ENCODE data around the gene DCST1. TPM values are rescaled to one million over a fixed set of nuclear protein-coding genes. Genes with fewer than 3 reads are reported as not detected.

Gene DCST1
- total RNA-seq, 1 experiment from 2014 or later, result not detected

- intact Hi-C loops (cut with micrococcal nuclease; ENCODE audit: unreplicated experiment), result no loop called here
- TF ChIP-seq CTCF (conservative IDR thresholded peaks at IDR 0.05; ENCODE audit: low read depth, low read length), result peak; percentile 100
- no peak for TF ChIP-seq EZH2 (IDR thresholded peaks at IDR 0.05; ENCODE audit: borderline replicate concordance, low read depth, low read length, poor library complexity, severe bottlenecking)
- H3K27me3 ChIP-seq (replicated peaks; ENCODE audit: insufficient read depth, low read depth, low read length, poor library complexity), result no peaks in the 10 kb centered on the region
- no peaks in the 10 kb centered on the region for H3K9me3 ChIP-seq (ENCODE audit: low read depth, low read length, poor library complexity, severe bottlenecking)
- CTCF ChIA-PET, result interaction anchor here (0.5 to 1.5 kb wide), 18 partner anchors 8 to 1530 kb away, joined by 3 to 16 read pairs (median 6); partner anchors contain the start of genes ADAM15, LENEP, PBXIP1 and SHC1
- peak; percentile 91 for DNase-seq (ENCODE audit: low spot score)
- peak overlapping the region; percentile 49 for H3K4me3 ChIP-seq (ENCODE audit: low read depth, low read length, poor library complexity, severe bottlenecking)
- H3K27ac ChIP-seq (ENCODE audit: low read depth, low read length, poor library complexity, severe bottlenecking), result peak overlapping the region; percentile 81
- H3K36me3 ChIP-seq (ENCODE audit: insufficient read depth, low read length, poor library complexity, severe bottlenecking), result peaks cover 16% of the 10 kb centered on the region
- BruUV-seq (replicated peaks), result no TSS peak
- peaks cover 18% of the 10 kb centered on the region for H3K4me1 ChIP-seq (ENCODE audit: insufficient read depth, low read length, poor library complexity, severe bottlenecking)
- POLR2A ChIA-PET (ENCODE audit: low non-redundant PET), result interaction anchor here (0.6 to 0.9 kb wide), 3 partner anchors 13 to 34 kb away, joined by 4 to 5 read pairs (median 4); partner anchors contain the start of gene FLAD1
These were observed 16.3 kb upstream of the DCST1 start for GRCh38 chr1:155017041-155017945.

- Histone ChIP-seq H3K27me3 (replicated peaks; ENCODE audit: insufficient read depth, low read depth, low read length, poor library complexity) (no peaks in the 10 kb centered on the region), H3K36me3 (ENCODE audit: insufficient read depth, low read length, poor library complexity, severe bottlenecking) (peaks cover 16% of the 10 kb centered on the region), H3K9me3 (ENCODE audit: low read depth, low read length, poor library complexity, severe bottlenecking) (no peaks in the 10 kb centered on the region), H3K27ac (ENCODE audit: low read depth, low read length, poor library complexity, severe bottlenecking) (peak overlapping the region; percentile 81), H3K4me1 (ENCODE audit: insufficient read depth, low read length, poor library complexity, severe bottlenecking) (peaks cover 13% of the 10 kb centered on the region), H3K4me3 (ENCODE audit: low read depth, low read length, poor library complexity, severe bottlenecking) (peak overlapping the region; percentile 49)
- ChIA-PET POLR2A (ENCODE audit: low non-redundant PET) (interaction anchor here (0.6 kb wide), 1 partner anchor 35 kb away, joined by 4 read pairs; the partner anchor contains the start of gene FLAD1), CTCF (interaction anchor here (0.6 to 1.5 kb wide), 14 partner anchors 9 to 149 kb away, joined by 3 to 16 read pairs (median 6); partner anchors contain the start of genes ADAM15, LENEP, PBXIP1 and SHC1)
- intact Hi-C loops (cut with micrococcal nuclease; ENCODE audit: unreplicated experiment), result no loop called here
- DNase-seq (ENCODE audit: low spot score), result no peak
- no TSS peak for BruUV-seq (replicated peaks)
- TF ChIP-seq EZH2 (IDR thresholded peaks at IDR 0.05; ENCODE audit: borderline replicate concordance, low read depth, low read length, poor library complexity, severe bottlenecking) (no peak), CTCF (conservative IDR thresholded peaks at IDR 0.05; ENCODE audit: low read depth, low read length) (no peak)
These were observed 15.7 kb upstream of the DCST1 start for GRCh38 chr1:155017946-155018316.

- BruUV-seq (replicated peaks), result no TSS peak
- Histone ChIP-seq H3K9me3 (ENCODE audit: low read depth, low read length, poor library complexity, severe bottlenecking) (no peaks in the 10 kb centered on the region), H3K4me3 (ENCODE audit: low read depth, low read length, poor library complexity, severe bottlenecking) (no peak overlapping the region), H3K4me1 (ENCODE audit: insufficient read depth, low read length, poor library complexity, severe bottlenecking) (peaks cover 13% of the 10 kb centered on the region), H3K27ac (ENCODE audit: low read depth, low read length, poor library complexity, severe bottlenecking) (no peak overlapping the region), H3K27me3 (replicated peaks; ENCODE audit: insufficient read depth, low read depth, low read length, poor library complexity) (no peaks in the 10 kb centered on the region), H3K36me3 (ENCODE audit: insufficient read depth, low read length, poor library complexity, severe bottlenecking) (peaks cover 16% of the 10 kb centered on the region)
- TF ChIP-seq CTCF (conservative IDR thresholded peaks at IDR 0.05; ENCODE audit: low read depth, low read length) (no peak), EZH2 (IDR thresholded peaks at IDR 0.05; ENCODE audit: borderline replicate concordance, low read depth, low read length, poor library complexity, severe bottlenecking) (no peak)
- POLR2A ChIA-PET (ENCODE audit: low non-redundant PET), result interaction anchor here (0.7 kb wide), 1 partner anchor 21 kb away, joined by 3 read pairs; no protein-coding TSS in a partner anchor
- CTCF ChIA-PET, result interaction anchor here (0.6 kb wide), 1 partner anchor 14 kb away, joined by 9 read pairs; no protein-coding TSS in a partner anchor
- no peak for DNase-seq (ENCODE audit: low spot score)
- intact Hi-C loops (cut with micrococcal nuclease; ENCODE audit: unreplicated experiment), result no loop called here
These were observed 14.8 kb upstream of the DCST1 start for GRCh38 chr1:155018617-155019348.
